Kidney (tissue), 14 donors: ENCODE measurements around the gene FBXL12. TPM values are rescaled to one million over a fixed set of nuclear protein-coding genes. Genes with fewer than 3 reads are reported as not detected.
A peak's percentile ranks its signal among the peaks of the same experiment; 100 is the strongest.
"Not testable (repeated sequence)": the region's sequence is repeated elsewhere in the genome, so short reads cannot be mapped to it uniquely, and the experiment has no call there.

ENCODE experiments used
- DNase-seq, 5 donors: peaks; one replicate each; pipeline ENCODE4 v3.0.0-alpha.2; 2013 to 2020
- FAIRE-seq: peaks from 2 replicates; lab custom pipeline; 2012; peaks lifted over from hg19 to GRCh38; lab: Jason Lieb, UNC
- H3K27ac ChIP-seq, 2 donors: one replicate each; pipeline ENCODE4 v1.7.0; 2013; ENCODE audit warnings: low read depth in 2 of 2, low read length in 2 of 2, inconsistent platforms in 1 of 2
- H3K27me3 ChIP-seq: one replicate; pipeline ENCODE4 v1.7.1; 2013; ENCODE audit warnings: low read length, inconsistent platforms; ENCODE audit not compliant: control insufficient read depth, insufficient read depth
- H3K36me3 ChIP-seq, 3 donors: one replicate each; pipeline versions ENCODE4 v1.7.0 to v1.7.1; 2013; ENCODE audit warnings: low read length in 3 of 3, control low read depth in 1 of 3, inconsistent platforms in 1 of 3; ENCODE audit not compliant: insufficient read depth in 3 of 3, control insufficient read depth in 2 of 3
- H3K4me1 ChIP-seq, 3 donors: one replicate each; pipeline versions ENCODE4 v1.7.0 to v1.7.1; 2013; ENCODE audit warnings: low read length in 3 of 3, inconsistent platforms in 1 of 3, low read depth in 1 of 3; ENCODE audit not compliant: control insufficient read depth in 2 of 3, insufficient read depth in 2 of 3
- H3K4me3 ChIP-seq, 3 donors: one replicate each; pipeline versions ENCODE4 v1.7.0 to v1.8.1; 2013; ENCODE audit warnings: low read length in 3 of 3, control low read depth in 1 of 3, inconsistent platforms in 1 of 3
- H3K9ac ChIP-seq, 3 donors: one replicate each; pipeline versions ENCODE4 v1.7.0 to v1.7.1; 2013; ENCODE audit warnings: low read length in 3 of 3, control low read depth in 1 of 3, inconsistent platforms in 1 of 3
- H3K9me3 ChIP-seq, 3 donors: one replicate each; pipeline versions ENCODE4 v1.7.0 to v1.7.1; 2013; ENCODE audit warnings: low read length in 3 of 3, control low read depth in 1 of 3, inconsistent platforms in 1 of 3; ENCODE audit not compliant: control insufficient read depth in 2 of 3, insufficient read depth in 1 of 3
- CTCF ChIP-seq: IDR thresholded peaks from 3 replicates; pipeline ENCODE4 v1.5.1; 2012; ENCODE audit warnings: mild to moderate bottlenecking, moderate library complexity, borderline replicate concordance; ENCODE audit not compliant: insufficient read depth; ENCODE audit errors: extremely low read depth
- intact Hi-C: fragments of 100-400 bp; cut with DNase I; formaldehyde crosslinking; loops from one replicate; pipeline ENCODE4 v1.11.1; 2022
- polyA plus RNA-seq: library from polyadenylated mRNA; stranded (reverse); fragments of 350-450 nt; fragmentation: Illumina TruSeq; extraction: RNeasy Lipid Tissue Mini Kit (QIAGEN cat#74804); gene quantifications from one replicate; pipeline ENCODE4 v1.2.3, GENCODE V29; 2014; ENCODE audit warnings: low read depth, low replicate concordance; ENCODE audit not compliant: insufficient read depth
- total RNA-seq: library from RNA; stranded (reverse); fragmentation: NEBNext Ultra II Directional; extraction: Animal tissue kit (Norgen Biotek cat#: 25700); gene quantifications from one replicate; pipeline ENCODE4 v1.2.1, GENCODE V29; 2021
- donor health status: control.
- donor health status: control.
- donor health status: control.
- donor health status: control.
- donor health status: control.
- donor health status: DM: yes; HTN: yes; CAD: no.
- donor health status: Normal renal cell carcinoma (clear cell type).

FBXL12 gene
- total and polyA plus RNA-seq, 2 donors from 2014 or later = 12.7 to 22.2 TPM

- H3K36me3 ChIP-seq = no peaks in the 10 kb centered on the region
- H3K9me3 ChIP-seq = no peaks in the 10 kb centered on the region
- TF ChIP-seq CTCF = no peak
- FAIRE-seq (no peak), DNase-seq (peak in 4 of 5 donors; percentile 97 to 99 (median 98))
- peak overlapping the region; percentile 41 to 80 (median 62) for H3K9ac ChIP-seq
- H3K27me3 ChIP-seq = no peaks in the 10 kb centered on the region
- H3K27ac ChIP-seq = peak overlapping the region; percentile 97
- H3K4me1 ChIP-seq = peaks cover 0 to 2% (median 0%) of the 10 kb centered on the region in 3 donors
- intact Hi-C loops = no loop called here
- H3K4me3 ChIP-seq = peak overlapping the region; percentile 71 to 81 (median 76)
These were observed 27.2 kb downstream of the FBXL12 start for GRCh38 chr19:9791552-9792205.

GRCh38 chr19:9791073-9791367 lies 27.9 kb downstream of the FBXL12 start:
- H3K4me1 ChIP-seq, intact Hi-C loops, H3K36me3 ChIP-seq, H3K27me3 ChIP-seq, FAIRE-seq, H3K9me3 ChIP-seq, H3K9ac ChIP-seq: not testable (repeated sequence)
- Histone ChIP-seq H3K4me3 (peak overlapping the region; percentile 67 to 76 (median 71)), H3K27ac (peak overlapping the region in 1 of 2 donors; percentile 82)
- DNase-seq = peak in 2 of 5 donors; percentile 46 to 47

GRCh38 chr19:9789579-9789978 lies 29.3 kb downstream of the FBXL12 start:
- H3K27ac ChIP-seq = not testable (repeated sequence)
- intact Hi-C loops = loop anchor here (10.0 kb wide), 1 partner anchor 165 kb away; the partner anchor contains the start of gene ZNF561

GRCh38 chr19:9789066-9789465 lies 29.8 kb downstream of the FBXL12 start:
- Histone ChIP-seq H3K9ac (no peak overlapping the region), H3K27ac (no peak overlapping the region), H3K9me3 (no peaks in the 10 kb centered on the region), H3K4me3 (no peak overlapping the region), H3K27me3 (no peaks in the 10 kb centered on the region), H3K36me3 (no peaks in the 10 kb centered on the region), H3K4me1 (peaks cover 0 to 4% (median 3%) of the 10 kb centered on the region in 3 donors)
- FAIRE-seq = no peak
- intact Hi-C loops = loop anchor here (10.0 kb wide), 1 partner anchor 164 kb away; the partner anchor contains the start of gene ZNF561
- no peak for TF ChIP-seq CTCF
- peak in 1 of 5 donors; percentile 61 for DNase-seq

More at GRCh38 chr19:9789579-9789978, 29.3 kb downstream of the FBXL12 start:
- H3K4me3 ChIP-seq, FAIRE-seq, H3K27me3 ChIP-seq, H3K9me3 ChIP-seq, H3K9ac ChIP-seq, H3K4me1 ChIP-seq, H3K36me3 ChIP-seq: not testable (repeated sequence)
- DNase-seq = peak in 1 of 5 donors; percentile 49

GRCh38 chr19:9788604-9789003 lies 30.3 kb downstream of the FBXL12 start:
- not testable (repeated sequence) for H3K4me1 ChIP-seq, DNase-seq, FAIRE-seq, H3K9me3 ChIP-seq, H3K27me3 ChIP-seq, H3K9ac ChIP-seq, H3K36me3 ChIP-seq, H3K27ac ChIP-seq, H3K4me3 ChIP-seq
- intact Hi-C loops = loop anchor here (10.0 kb wide), 1 partner anchor 164 kb away; the partner anchor contains the start of gene ZNF561
